Sigmoid colon (tissue), 7 donors: ENCODE measurements around the gene ARMC2. TPM values are rescaled to one million over a fixed set of nuclear protein-coding genes. Genes with fewer than 3 reads are reported as not detected.

Experiments
- DNase-seq: peaks from one replicate; pipeline ENCODE4 v3.0.0-alpha.2; 2019
- H3K27ac ChIP-seq, 4 donors: fragments of 200-600 bp; sonication (generic); one replicate each; pipeline ENCODE4 v1.5.1; 2016 to 2019; ENCODE audit warnings: mild to moderate bottlenecking in 1 of 4
- H3K27me3 ChIP-seq, 3 donors: fragments of 200-600 bp; sonication (generic); one replicate each; pipeline ENCODE4 v1.5.1; 2019; ENCODE audit warnings: mild to moderate bottlenecking in 1 of 3
- H3K36me3 ChIP-seq, 4 donors: fragments of 200-600 bp; sonication (generic); one replicate each; pipeline ENCODE4 v1.5.1; 2016 to 2019
- H3K4me1 ChIP-seq, 4 donors: fragments of 200-600 bp; sonication (generic); one replicate each; pipeline ENCODE4 v1.5.1; 2017 to 2019
- H3K4me3 ChIP-seq, 4 donors: fragments of 200-600 bp; sonication (generic); one replicate each; pipeline ENCODE4 v1.5.1; 2017 to 2019; ENCODE audit warnings: mild to moderate bottlenecking in 2 of 4, moderate library complexity in 1 of 4
- H3K9me3 ChIP-seq, 4 donors: fragments of 200-600 bp in 3 of 4; sonication (generic) in 3 of 4; one replicate each; pipeline versions ENCODE4 v1.5.1 to v1.6.1; 2013 to 2019
- EP300 ChIP-seq, 4 donors: sonication (generic); formaldehyde crosslinking; IDR thresholded peaks; one replicate each; pipeline ENCODE4 v1.6.1; 2017; ENCODE audit warnings: antibody characterized with exemption in 4 of 4
- POLR2A ChIP-seq, 2 donors: fragments of 450-650 bp; IDR thresholded peaks; one replicate each; pipeline ENCODE4 v1.6.1; 2016; ENCODE audit warnings: antibody characterized with exemption in 2 of 2, mild to moderate bottlenecking in 2 of 2, moderate library complexity in 2 of 2
- POLR2AphosphoS5 ChIP-seq, 4 donors: sonication (generic); formaldehyde crosslinking; IDR thresholded peaks; one replicate each; pipeline ENCODE4 v1.6.1; 2017; ENCODE audit warnings: antibody characterized with exemption in 4 of 4
- WGBS, 2 donors: extraction: QIAGEN DNeasy Blood & Tissue Kit; methylation state at CpG; one replicate each; pipeline ENCODE4 v1.1.7; 2013; 5-methylcytosine and 5-hydroxymethylcytosine counted together
- intact Hi-C: fragments of 100-400 bp; cut with DNase I; formaldehyde crosslinking; loops from one replicate; pipeline ENCODE4 v1.15.1; 2023
- polyA plus RNA-seq, 3 donors: library from polyadenylated mRNA; stranded (reverse); fragments of 200-250 nt; gene quantifications; one replicate each; pipeline ENCODE4 v1.2.3, GENCODE V29; 2013
- total RNA-seq, 4 donors: library from RNA; depleted of rRNA; stranded (reverse); fragments of >200 nt; gene quantifications; one replicate each; pipeline ENCODE4 v1.1.0, GENCODE V29; 2016
- TF ChIP-seq, protein P1 (sequence below), 4 experiments: fragments of 450-650 bp in 3 of 4; fragments of 200-600 bp in 1 of 4; IDR thresholded peaks; one replicate each; pipeline ENCODE4 v1.5.1; 2016 to 2019; ENCODE audit warnings: antibody characterized with exemption in 4 of 4, mild to moderate bottlenecking in 3 of 4, moderate library complexity in 2 of 4
- donor health status: healthy with polysubstance abuse.
- donor health status: Bipolar disorder and iron deficiency.
- donor health status: healthy.

ARMC2 gene
- total and polyA plus RNA-seq, 7 donors, result under 0.01 to 8.6 (median 2.5) TPM

DNA sequence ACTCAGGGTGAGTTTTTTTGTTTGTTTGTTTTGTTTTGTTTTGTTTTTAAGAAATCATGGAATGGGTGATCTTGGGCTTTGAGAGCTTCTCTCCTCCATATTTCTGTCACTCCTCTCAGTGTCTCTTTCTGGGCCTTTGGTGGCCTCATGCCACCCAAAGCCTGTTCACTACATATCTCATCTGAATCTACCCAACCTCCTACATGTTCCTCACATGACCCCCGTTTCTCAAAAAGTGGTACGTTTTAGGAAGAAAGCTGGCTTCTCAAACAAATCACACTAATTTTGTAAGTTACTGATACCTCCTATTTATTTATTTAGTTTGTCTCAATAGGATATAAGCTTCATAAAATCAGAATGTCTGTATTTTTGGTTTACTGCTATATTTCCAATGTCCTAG is 166.4 kb downstream of the ARMC2 start:
- H3K4me3 ChIP-seq, result no peak overlapping the region
- no peaks in the 10 kb centered on the region for H3K36me3 ChIP-seq
- no peaks in the 10 kb centered on the region for H3K9me3 ChIP-seq
- peaks cover 0 to 15% (median 14%) of the 10 kb centered on the region in 4 donors for H3K4me1 ChIP-seq
- TF ChIP-seq POLR2A (IDR thresholded peaks at IDR 0.05) (no peak), POLR2AphosphoS5 (IDR thresholded peaks at IDR 0.05) (no peak), EP300 (IDR thresholded peaks at IDR 0.05) (no peak)
- TF ChIP-seq, protein P1, sequence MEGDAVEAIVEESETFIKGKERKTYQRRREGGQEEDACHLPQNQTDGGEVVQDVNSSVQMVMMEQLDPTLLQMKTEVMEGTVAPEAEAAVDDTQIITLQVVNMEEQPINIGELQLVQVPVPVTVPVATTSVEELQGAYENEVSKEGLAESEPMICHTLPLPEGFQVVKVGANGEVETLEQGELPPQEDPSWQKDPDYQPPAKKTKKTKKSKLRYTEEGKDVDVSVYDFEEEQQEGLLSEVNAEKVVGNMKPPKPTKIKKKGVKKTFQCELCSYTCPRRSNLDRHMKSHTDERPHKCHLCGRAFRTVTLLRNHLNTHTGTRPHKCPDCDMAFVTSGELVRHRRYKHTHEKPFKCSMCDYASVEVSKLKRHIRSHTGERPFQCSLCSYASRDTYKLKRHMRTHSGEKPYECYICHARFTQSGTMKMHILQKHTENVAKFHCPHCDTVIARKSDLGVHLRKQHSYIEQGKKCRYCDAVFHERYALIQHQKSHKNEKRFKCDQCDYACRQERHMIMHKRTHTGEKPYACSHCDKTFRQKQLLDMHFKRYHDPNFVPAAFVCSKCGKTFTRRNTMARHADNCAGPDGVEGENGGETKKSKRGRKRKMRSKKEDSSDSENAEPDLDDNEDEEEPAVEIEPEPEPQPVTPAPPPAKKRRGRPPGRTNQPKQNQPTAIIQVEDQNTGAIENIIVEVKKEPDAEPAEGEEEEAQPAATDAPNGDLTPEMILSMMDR (IDR thresholded peaks at IDR 0.05), result no peak
- WGBS, 2 donors, result 87 to 88% methylated on average over 2 of the region's 2 CpGs
- H3K27ac ChIP-seq, result peak overlapping the region in 3 of 4 donors; percentile 24 to 33 (median 30)
- intact Hi-C loops, result loop anchor here (5.0 kb wide), 1 partner anchor 43 kb away; no protein-coding TSS in a partner anchor
- DNase-seq, result no peak
- no peaks in the 10 kb centered on the region for H3K27me3 ChIP-seq

DNA sequence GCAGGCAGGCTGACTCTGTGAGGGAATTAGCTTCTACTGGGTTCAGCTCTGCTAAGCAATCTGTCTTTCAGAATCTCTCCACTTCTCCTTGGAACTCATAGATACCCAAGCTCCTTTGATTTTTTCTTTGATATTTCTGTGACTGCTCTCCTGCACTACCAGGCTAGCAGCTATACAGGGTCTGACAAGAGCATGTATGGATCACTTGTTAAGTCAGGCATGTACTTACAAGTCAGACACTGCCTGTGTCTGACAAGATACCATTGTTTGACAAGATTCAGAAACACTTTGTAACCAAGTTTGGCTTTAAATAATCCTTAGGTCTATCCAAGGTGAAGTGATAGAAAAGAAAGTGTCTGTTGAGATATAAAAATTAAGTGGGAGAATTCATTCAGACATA is 167.0 kb downstream of the ARMC2 start:
- TF ChIP-seq POLR2A (IDR thresholded peaks at IDR 0.05), result no peak
- no peak for TF ChIP-seq POLR2AphosphoS5 (IDR thresholded peaks at IDR 0.05)
- TF ChIP-seq, protein P1 (IDR thresholded peaks at IDR 0.05), result no peak
- no peak for TF ChIP-seq EP300 (IDR thresholded peaks at IDR 0.05)
- peak overlapping the region in 3 of 4 donors; percentile 24 to 33 (median 30) for H3K27ac ChIP-seq

GRCh38 chr6:109019911-109020310 is 171.7 kb downstream of the ARMC2 start:
- no peak overlapping the region for H3K4me3 ChIP-seq
- WGBS, 2 donors, result 31 to 38% methylated on average over 1 of the region's 1 CpG
- H3K36me3 ChIP-seq, result no peaks in the 10 kb centered on the region
- no peak for TF ChIP-seq EP300 (IDR thresholded peaks at IDR 0.05)
- no peak for TF ChIP-seq POLR2A (IDR thresholded peaks at IDR 0.05)
- TF ChIP-seq, protein P1 (IDR thresholded peaks at IDR 0.05), result no peak
- no peak for TF ChIP-seq POLR2AphosphoS5 (IDR thresholded peaks at IDR 0.05)
- H3K27me3 ChIP-seq, result no peaks in the 10 kb centered on the region
- no peaks in the 10 kb centered on the region for H3K9me3 ChIP-seq
- intact Hi-C loops, result no loop called here
- H3K27ac ChIP-seq, result no peak overlapping the region
- peaks cover 0 to 11% (median 0%) of the 10 kb centered on the region in 4 donors for H3K4me1 ChIP-seq
- DNase-seq, result no peak

More for the DNA sequence above, 167.0 kb downstream of the ARMC2 start:
- Histone ChIP-seq H3K4me3 (no peak overlapping the region), H3K27me3 (no peaks in the 10 kb centered on the region), H3K9me3 (no peaks in the 10 kb centered on the region), H3K4me1 (peaks cover 0 to 11% (median 11%) of the 10 kb centered on the region in 4 donors), H3K36me3 (no peaks in the 10 kb centered on the region)
- no peak for DNase-seq
- intact Hi-C loops, result no loop called here

GRCh38 chr6:109021870-109022269 is 173.6 kb downstream of the ARMC2 start:
- WGBS, 2 donors, result 94 to 97% methylated on average over 1 of the region's 1 CpG
- Histone ChIP-seq H3K9me3 (no peaks in the 10 kb centered on the region), H3K4me1 (peaks cover 0 to 11% (median 0%) of the 10 kb centered on the region in 4 donors), H3K27me3 (no peaks in the 10 kb centered on the region), H3K4me3 (no peak overlapping the region), H3K27ac (no peak overlapping the region), H3K36me3 (no peaks in the 10 kb centered on the region)
- TF ChIP-seq EP300 (IDR thresholded peaks at IDR 0.05) (no peak), POLR2A (IDR thresholded peaks at IDR 0.05) (no peak), POLR2AphosphoS5 (IDR thresholded peaks at IDR 0.05) (no peak)
- TF ChIP-seq, protein P1 (IDR thresholded peaks at IDR 0.05), result no peak
- intact Hi-C loops, result no loop called here
- no peak for DNase-seq

DNA sequence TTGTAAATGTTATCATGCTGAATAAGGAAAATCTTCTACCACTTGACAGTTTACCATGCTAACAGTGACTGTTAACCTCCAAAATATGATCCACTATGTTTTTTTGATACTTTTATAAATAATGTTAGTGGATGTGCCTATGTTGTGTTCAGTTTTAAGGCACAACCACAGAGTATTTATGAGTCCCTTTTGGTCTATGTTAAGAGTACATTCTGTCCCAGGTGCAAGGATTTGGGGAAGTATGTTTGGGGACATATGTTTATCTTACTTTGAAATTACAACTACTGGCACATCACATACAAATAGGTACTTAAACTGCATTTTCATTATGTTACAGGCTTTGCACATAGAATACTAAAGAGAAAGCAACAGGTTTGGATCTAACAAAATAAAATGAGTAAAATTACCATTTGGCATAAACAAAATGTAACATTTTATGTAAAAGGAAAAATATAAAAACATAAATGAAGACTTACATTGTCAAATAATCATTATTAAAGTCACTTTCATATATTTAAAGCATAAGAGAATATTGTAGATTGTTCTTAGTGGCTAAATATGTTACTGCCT is 175.2 kb downstream of the ARMC2 start:
- H3K9me3 ChIP-seq, result no peaks in the 10 kb centered on the region
- H3K4me3 ChIP-seq, result no peak overlapping the region
- peaks cover 0 to 11% (median 2%) of the 10 kb centered on the region in 4 donors for H3K4me1 ChIP-seq
- H3K27ac ChIP-seq, result peak overlapping the region in 1 of 4 donors; percentile 4
- peak in 1 of 4 donors; percentile 34 for TF ChIP-seq EP300 (IDR thresholded peaks at IDR 0.05)
- TF ChIP-seq, protein P1 (IDR thresholded peaks at IDR 0.05), result no peak
- H3K36me3 ChIP-seq, result no peaks in the 10 kb centered on the region
- DNase-seq, result no peak
- no peaks in the 10 kb centered on the region for H3K27me3 ChIP-seq
- intact Hi-C loops, result no loop called here
